Thyroid gland (tissue), 4 donors: ENCODE measurements around the gene MIEN1. TPM values are rescaled to one million over a fixed set of nuclear protein-coding genes. Genes with fewer than 3 reads are reported as not detected.

Experiments
- DNase-seq, 2 donors: peaks; one replicate each; pipeline ENCODE4 v3.0.0-alpha.2; 2019
- H3K27ac ChIP-seq, 3 donors: fragments of 200-600 bp; sonication (generic); 1 replicate in 2 of 3; 2 replicates in 1 of 3; pipeline ENCODE4 v1.5.1; 2016 to 2019; ENCODE audit warnings: mild to moderate bottlenecking in 1 of 3, moderate library complexity in 1 of 3
- H3K27me3 ChIP-seq: fragments of 200-600 bp; sonication (generic); one replicate; pipeline ENCODE4 v1.5.1; 2019
- H3K36me3 ChIP-seq, 2 donors: fragments of 200-600 bp; sonication (generic); one replicate each; pipeline ENCODE4 v1.5.1; 2016 to 2019
- H3K4me1 ChIP-seq, 2 donors: fragments of 200-600 bp; sonication (generic); one replicate each; pipeline ENCODE4 v1.5.1; 2017 to 2019
- H3K4me3 ChIP-seq, 3 donors: fragments of 200-600 bp; sonication (generic); replicated peaks in 1 of 3; 1 replicate in 2 of 3; 2 replicates in 1 of 3; pipeline ENCODE4 v1.5.1; 2016; ENCODE audit warnings: mild to moderate bottlenecking in 1 of 3
- H3K9me3 ChIP-seq: fragments of 200-600 bp; sonication (generic); one replicate; pipeline ENCODE4 v1.5.1; 2017
- CTCF ChIP-seq, 6 experiments: fragments of 200-600 bp in 3 of 6; fragments of 450-650 bp in 3 of 6; sonication (generic) in 3 of 6; IDR thresholded peaks; one replicate each; pipeline ENCODE4 v1.5.1; 2016 to 2019; ENCODE audit warnings: antibody characterized with exemption in 6 of 6, mild to moderate bottlenecking in 2 of 6, inconsistent platforms in 1 of 6, moderate library complexity in 1 of 6
- POLR2A ChIP-seq, 2 donors: fragments of 450-650 bp; IDR thresholded peaks; one replicate each; pipeline ENCODE4 v1.6.1; 2017; ENCODE audit warnings: antibody characterized with exemption in 2 of 2, mild to moderate bottlenecking in 2 of 2, moderate library complexity in 1 of 2
- WGBS, 2 donors: methylation state at CpG; one replicate each; pipeline ENCODE4 v1.1.5; 2017; 5-methylcytosine and 5-hydroxymethylcytosine counted together
- intact Hi-C: fragments of 100-400 bp; cut with DNase I; formaldehyde crosslinking; loops from one replicate; pipeline ENCODE4 v1.15.1; 2023
- total RNA-seq, 4 donors: library from RNA; depleted of rRNA; stranded (reverse); fragments of >200 nt; gene quantifications; one replicate each; pipeline ENCODE4 v1.2.3, GENCODE V29; 2016

Gene MIEN1
- total RNA-seq, 4 donors from 2014 or later, result 39.8 to 134 (median 70.3) TPM

GRCh38 chr17:39754958-39755553 lies 24.7 kb upstream of the MIEN1 start:
- Histone ChIP-seq H3K4me3 (peak overlapping the region in 2 of 3 donors; percentile 62 to 71), H3K27me3 (no peaks in the 10 kb centered on the region), H3K27ac (peak overlapping the region; percentile 88 to 90 (median 90)), H3K36me3 (no peaks in the 10 kb centered on the region), H3K4me1 (peaks cover 20 to 38% of the 10 kb centered on the region in 2 donors), H3K9me3 (no peaks in the 10 kb centered on the region)
- WGBS, 2 donors, result 44 to 53% methylated on average over 16 to 18 of the region's 21 CpGs
- TF ChIP-seq CTCF (IDR thresholded peaks at IDR 0.05), result no peak
- TF ChIP-seq POLR2A (IDR thresholded peaks at IDR 0.05), result no peak
- intact Hi-C loops, result loop anchor here (5.0 kb wide), 1 partner anchor 133 kb away; no protein-coding TSS in a partner anchor
- peak; percentile 19 to 26 for DNase-seq

GRCh38 chr17:39754161-39754957 lies 24.0 kb upstream of the MIEN1 start:
- no peaks in the 10 kb centered on the region for H3K36me3 ChIP-seq
- no peaks in the 10 kb centered on the region for H3K9me3 ChIP-seq
- peaks cover 26 to 43% of the 10 kb centered on the region in 2 donors for H3K4me1 ChIP-seq
- peak in 1 of 2 donors; percentile 82 for TF ChIP-seq POLR2A (IDR thresholded peaks at IDR 0.05)
- peak; percentile 73 to 100 (median 99) for TF ChIP-seq CTCF (IDR thresholded peaks at IDR 0.05)
- DNase-seq, result peak; percentile 97
- H3K27me3 ChIP-seq, result no peaks in the 10 kb centered on the region
- WGBS, 2 donors, result 0 to 4% methylated on average over 1 to 5 of the region's 91 CpGs
- peak overlapping the region; percentile 88 to 90 (median 90) for H3K27ac ChIP-seq
- intact Hi-C loops, result loop anchor here (5.0 kb wide), 1 partner anchor 132 kb away; no protein-coding TSS in a partner anchor
- H3K4me3 ChIP-seq, result peak overlapping the region; percentile 55 to 71 (median 62)

DNA sequence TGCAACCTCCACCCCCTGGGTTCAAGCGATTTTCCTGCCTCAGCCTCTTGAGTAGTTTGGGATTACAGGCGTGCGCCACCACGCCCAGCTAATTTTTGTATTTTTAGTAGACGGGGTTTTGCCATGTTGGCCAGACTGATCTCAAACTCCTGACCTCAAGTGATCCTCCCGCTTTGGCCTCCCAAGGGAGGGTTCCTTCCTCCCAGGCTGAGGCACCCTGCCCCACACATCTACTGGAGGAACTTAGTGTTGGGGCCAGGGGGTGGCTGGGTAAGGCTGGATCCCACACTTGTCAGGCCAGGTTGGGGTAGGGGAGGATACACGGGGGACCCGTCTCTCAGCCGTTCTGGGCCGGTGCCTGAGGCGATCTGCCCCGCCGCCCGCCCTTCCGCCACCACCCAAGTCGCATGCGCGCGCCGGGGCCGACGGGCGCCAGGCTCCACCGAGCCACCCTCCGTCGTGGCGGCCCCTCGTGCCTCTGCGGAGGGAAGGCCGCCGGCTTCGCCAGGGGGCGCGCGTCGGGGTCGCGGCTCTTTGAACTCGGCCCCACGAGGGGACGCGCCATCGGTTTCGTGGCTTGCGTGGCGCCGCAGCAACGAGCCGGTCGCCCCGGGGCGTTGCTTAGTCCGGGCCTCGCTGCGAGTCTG lies 23.3 kb upstream of the MIEN1 start:
- Histone ChIP-seq H3K4me1 (peaks cover 26 to 43% of the 10 kb centered on the region in 2 donors), H3K9me3 (no peaks in the 10 kb centered on the region), H3K27ac (peak overlapping the region; percentile 88 to 90 (median 90)), H3K36me3 (no peaks in the 10 kb centered on the region), H3K27me3 (no peaks in the 10 kb centered on the region), H3K4me3 (peak overlapping the region; percentile 48 to 62 (median 55))
- peak; percentile 59 to 61 for DNase-seq
- intact Hi-C loops, result loop anchor here (5.0 kb wide), 1 partner anchor 131 kb away; no protein-coding TSS in a partner anchor
- WGBS, 2 donors, result 49 to 56% methylated on average over 6 of the region's 55 CpGs
- TF ChIP-seq POLR2A (IDR thresholded peaks at IDR 0.05), result peak; percentile 7 to 15
- TF ChIP-seq CTCF (IDR thresholded peaks at IDR 0.05), result no peak

DNA sequence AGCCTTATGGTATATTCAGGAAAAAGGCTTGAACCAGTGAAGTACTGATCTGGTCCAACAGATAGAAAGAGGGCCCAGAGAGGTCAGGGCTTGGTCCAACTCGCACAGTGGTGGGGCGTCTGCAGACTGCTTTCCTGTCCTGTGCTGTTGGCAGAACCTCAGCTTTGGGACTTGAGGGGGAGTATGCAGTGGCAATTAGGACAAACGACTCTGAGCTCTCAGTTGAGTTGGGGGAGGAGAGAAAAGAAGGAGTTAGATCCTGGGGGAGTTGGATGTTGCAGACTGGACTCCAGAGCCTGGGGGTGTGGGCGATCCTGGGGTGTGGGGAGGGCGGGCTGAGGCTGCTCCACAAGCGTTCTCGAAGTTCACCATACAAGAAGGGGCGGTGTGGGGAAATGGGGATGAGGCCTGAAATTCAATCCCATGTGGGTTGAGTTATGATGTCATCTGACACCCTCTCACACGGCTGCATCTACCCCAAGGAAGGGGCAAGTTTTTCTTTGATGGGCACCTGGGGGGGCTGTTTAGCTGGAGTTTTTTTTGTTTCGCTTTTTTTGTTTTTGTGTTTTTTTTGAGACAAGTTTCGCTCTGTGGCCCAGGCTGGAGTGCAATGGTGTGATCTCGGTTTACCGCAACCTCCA lies 22.0 kb upstream of the MIEN1 start:
- no peak for DNase-seq
- intact Hi-C loops, result loop anchor here (5.0 kb wide), 1 partner anchor 130 kb away; no protein-coding TSS in a partner anchor
- no peaks in the 10 kb centered on the region for H3K9me3 ChIP-seq
- H3K27ac ChIP-seq, result no peak overlapping the region
- peaks cover 26 to 43% of the 10 kb centered on the region in 2 donors for H3K4me1 ChIP-seq
- 79 to 86% methylated on average over 13 of the region's 13 CpGs for WGBS, 2 donors
- no peaks in the 10 kb centered on the region for H3K27me3 ChIP-seq
- no peak overlapping the region for H3K4me3 ChIP-seq
- TF ChIP-seq CTCF (IDR thresholded peaks at IDR 0.05) (no peak), POLR2A (IDR thresholded peaks at IDR 0.05) (no peak)
- H3K36me3 ChIP-seq, result no peaks in the 10 kb centered on the region
